Activated CD8-positive, alpha-beta memory T cell treated with anti-CD3 and anti-CD28 coated beads for 24 hours (primary cell): ENCODE measurements around the gene PIGS.
A peak's percentile ranks its signal among the peaks of the same experiment; 100 is the strongest.
"Not testable (repeated sequence)": the region's sequence is repeated elsewhere in the genome, so short reads cannot be mapped to it uniquely, and the experiment has no call there.

Experiments used
- DNase-seq: peaks from one replicate; pipeline ENCODE4 v3.0.0-alpha.2; 2020

PIGS gene

GRCh38 chr17:28571361-28572122 is at the start of gene PIGS:
PIGS (minus strand) TSS chr17:28571524; CDS start chr17:28571496, 28 bp downstream.
- DNase-seq, result peak; percentile 95

- no peak for DNase-seq
These were observed 48.7 kb upstream of the PIGS start for GRCh38 chr17:28620010-28620409.

- DNase-seq, result no peak
These were observed 47.1 kb upstream of the PIGS start for GRCh38 chr17:28618464-28618863.

- no peak for DNase-seq
These were observed 45.0 kb upstream of the PIGS start for GRCh38 chr17:28616281-28616680.

- no peak for DNase-seq
These were observed 44.1 kb upstream of the PIGS start for GRCh38 chr17:28615260-28615940.

GRCh38 chr17:28613931-28614381 is 42.6 kb upstream of the PIGS start, which contains the start of gene RSKR:
RSKR (minus strand) TSS chr17:28614185; CDS start chr17:28614161, 24 bp downstream.
- DNase-seq, result no peak

GRCh38 chr17:28612936-28613872 is 41.9 kb upstream of the PIGS start:
- peak; percentile 67 for DNase-seq

- DNase-seq, result no peak
These were observed 41.2 kb upstream of the PIGS start for GRCh38 chr17:28612531-28612930.

- DNase-seq, result no peak
These were observed 39.1 kb upstream of the PIGS start for GRCh38 chr17:28610376-28610775.

- not testable (repeated sequence) for DNase-seq
These were observed 32.7 kb upstream of the PIGS start for GRCh38 chr17:28604031-28604430.

- DNase-seq, result no peak
These were observed 28.2 kb upstream of the PIGS start for GRCh38 chr17:28599311-28600184.

GRCh38 chr17:28598799-28599310 is 27.5 kb upstream of the PIGS start, which contains the start of gene SPAG5:
SPAG5 (minus strand) TSS chr17:28599025; CDS start chr17:28598946, 79 bp downstream.
- DNase-seq, result peak; percentile 96

GRCh38 chr17:28598389-28598788 is 27.1 kb upstream of the PIGS start:
- no peak for DNase-seq

- DNase-seq, result no peak
These were observed 26.5 kb upstream of the PIGS start for GRCh38 chr17:28597606-28598383.

- no peak for DNase-seq
These were observed 20.9 kb upstream of the PIGS start for GRCh38 chr17:28592260-28592659.

- no peak for DNase-seq
These were observed 14.5 kb upstream of the PIGS start for GRCh38 chr17:28585851-28586250.

GRCh38 chr17:28584434-28584833 is 13.1 kb upstream of the PIGS start:
- DNase-seq, result no peak

GRCh38 chr17:28582513-28582912 is 11.2 kb upstream of the PIGS start:
- DNase-seq, result no peak

GRCh38 chr17:28580959-28581358 is 9.6 kb upstream of the PIGS start:
- no peak for DNase-seq

GRCh38 chr17:28579526-28579925 is 8.2 kb upstream of the PIGS start:
- DNase-seq, result no peak
